Left ventricle myocardium superior (tissue), 1 donor: ENCODE data around the gene P2RX4. TPM values are rescaled to one million over a fixed set of nuclear protein-coding genes. Genes with fewer than 3 reads are reported as not detected.
"Not testable (repeated sequence)": the region's sequence is repeated elsewhere in the genome, so short reads cannot be mapped to it uniquely, and the experiment has no call there.

Experiments
- ATAC-seq: fragments of 200-7000 bp; cut with Tn5 transposase; one replicate; pipeline ENCODE4 v1.9.1; 2020; ENCODE audit warnings: mild to moderate bottlenecking, moderate library complexity
- DNase-seq: peaks from one replicate; pipeline ENCODE4 v3.0.0-alpha.2; 2020
- intact Hi-C: fragments of 100-400 bp; cut with micrococcal nuclease; formaldehyde crosslinking; loops from one replicate; pipeline ENCODE4 v1.11.0; 2022
- total RNA-seq: library from RNA; stranded (reverse); fragmentation: NEBNext Ultra II Directional; extraction: Animal tissue kit (Norgen Biotek cat#: 25700); gene quantifications from one replicate; pipeline ENCODE4 v1.2.1, GENCODE V29; 2021
- donor health status: DM: no; HTN: yes; CAD: no; lungs with severe emphysema.

The P2RX4 gene
- total RNA-seq, 1 donor from 2014 or later: 4.9 TPM

DNA sequence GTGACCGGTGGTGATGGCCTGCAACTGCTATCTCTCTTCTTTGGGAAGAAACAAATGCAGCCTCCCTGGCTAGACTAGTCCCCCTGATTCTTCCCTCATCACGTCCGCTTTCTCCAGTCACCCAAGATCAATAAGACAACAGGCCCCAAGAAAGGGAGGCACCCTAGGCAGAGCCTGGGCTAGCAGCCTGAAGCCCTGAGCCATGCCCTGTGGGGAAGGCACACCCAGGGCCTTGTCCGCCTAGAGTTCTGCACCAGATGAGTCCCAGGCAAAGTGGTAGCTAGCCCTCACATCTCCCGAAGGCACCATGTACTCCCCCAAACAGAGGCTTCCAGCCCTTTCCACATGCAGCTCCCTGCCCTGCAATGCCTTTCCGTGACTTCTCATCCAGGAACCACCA lies 51.5 kb downstream of the P2RX4 start:
- intact Hi-C loops: no loop called here
- no peak for DNase-seq
- no peak for ATAC-seq

GRCh38 chr12:121263206-121263935 lies 53.4 kb downstream of the P2RX4 start:
- intact Hi-C loops: no loop called here
- no peak for ATAC-seq
- no peak for DNase-seq

- DNase-seq (no peak), ATAC-seq (no peak)
- intact Hi-C loops: no loop called here
Observed at GRCh38 chr12:121264135-121264534, 54.2 kb downstream of the P2RX4 start.

GRCh38 chr12:121264951-121265515 lies 55.1 kb downstream of the P2RX4 start:
- intact Hi-C loops: no loop called here
- ATAC-seq: no peak
- no peak for DNase-seq

- DNase-seq (no peak), ATAC-seq (no peak)
- intact Hi-C loops: no loop called here
Observed at GRCh38 chr12:121267822-121268221, 57.9 kb downstream of the P2RX4 start.

GRCh38 chr12:121273364-121273896 lies 63.5 kb downstream of the P2RX4 start:
- no peak for ATAC-seq
- intact Hi-C loops: no loop called here
- no peak for DNase-seq

DNA sequence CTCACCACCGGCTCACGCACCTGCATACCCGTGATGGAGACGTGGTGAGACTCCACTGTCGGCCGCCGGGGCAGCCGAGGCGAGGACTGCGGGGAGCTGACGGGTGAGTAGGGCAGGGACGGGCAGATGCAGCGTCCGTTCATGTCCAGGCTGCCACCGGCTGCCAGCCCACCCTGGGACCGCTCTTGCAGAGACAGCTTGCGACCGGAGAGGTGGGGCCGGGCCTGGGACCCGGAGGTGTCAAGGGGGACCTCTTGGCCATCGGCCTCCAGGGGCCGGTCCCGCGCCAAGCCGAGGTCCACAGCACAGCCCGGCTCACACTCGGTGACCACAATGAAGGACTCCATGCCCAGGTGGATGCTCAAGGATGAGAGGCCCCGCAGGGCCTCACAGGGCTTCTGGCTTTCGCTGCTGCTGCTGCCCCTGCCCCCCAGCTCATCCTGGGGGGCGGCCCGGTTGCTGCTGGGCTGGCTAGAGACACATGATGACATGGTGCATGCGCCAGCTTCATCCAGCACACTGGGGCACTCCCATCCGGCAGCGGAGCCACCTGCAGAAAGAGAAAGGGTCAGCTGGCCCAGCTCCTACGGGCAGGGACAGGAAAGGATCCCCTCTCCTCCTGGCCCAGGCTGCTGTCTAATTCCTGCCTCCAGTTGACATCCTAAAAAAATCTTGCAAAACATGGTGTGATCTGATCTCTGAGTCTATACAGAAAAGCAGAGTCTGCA lies 64.3 kb downstream of the P2RX4 start:
- ATAC-seq: no peak
- intact Hi-C loops: no loop called here
- DNase-seq: no peak

- intact Hi-C loops: no loop called here
- DNase-seq: no peak
- ATAC-seq: no peak
Observed at GRCh38 chr12:121277374-121277759, 67.4 kb downstream of the P2RX4 start.

- ATAC-seq (peak; percentile 22), DNase-seq (no peak)
- intact Hi-C loops: no loop called here
Observed at GRCh38 chr12:121278169-121279070, 68.5 kb downstream of the P2RX4 start.

GRCh38 chr12:121279071-121279375 lies 69.1 kb downstream of the P2RX4 start:
- ATAC-seq (peak; percentile 48), DNase-seq (peak; percentile 66)
- intact Hi-C loops: no loop called here

GRCh38 chr12:121279507-121279915 lies 69.6 kb downstream of the P2RX4 start:
- intact Hi-C loops: no loop called here
- DNase-seq: peak; percentile 74
- peak; percentile 74 for ATAC-seq

DNA sequence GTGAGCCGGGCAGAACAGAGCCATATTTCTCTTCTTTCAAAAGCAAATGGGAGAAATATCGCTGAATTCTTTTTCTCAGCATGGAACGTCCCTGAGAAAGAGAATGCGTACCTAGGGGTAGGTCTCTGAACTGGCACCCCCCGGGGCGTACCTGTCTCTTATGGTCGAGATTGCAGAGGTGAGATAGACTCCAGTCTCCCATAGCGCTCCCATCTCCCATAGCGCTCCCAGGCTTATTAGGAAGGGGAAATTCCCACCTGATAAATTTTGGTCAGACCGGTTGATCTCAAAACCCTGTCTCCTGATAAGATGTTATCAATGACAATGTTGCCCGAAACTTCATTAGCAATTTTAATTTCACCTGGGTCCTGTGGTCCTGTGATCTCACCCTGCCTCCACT lies 70.6 kb downstream of the P2RX4 start:
- intact Hi-C loops, ATAC-seq, DNase-seq: not testable (repeated sequence)

GRCh38 chr12:121281116-121281515 lies 71.2 kb downstream of the P2RX4 start:
- intact Hi-C loops, ATAC-seq, DNase-seq: not testable (repeated sequence)

DNA sequence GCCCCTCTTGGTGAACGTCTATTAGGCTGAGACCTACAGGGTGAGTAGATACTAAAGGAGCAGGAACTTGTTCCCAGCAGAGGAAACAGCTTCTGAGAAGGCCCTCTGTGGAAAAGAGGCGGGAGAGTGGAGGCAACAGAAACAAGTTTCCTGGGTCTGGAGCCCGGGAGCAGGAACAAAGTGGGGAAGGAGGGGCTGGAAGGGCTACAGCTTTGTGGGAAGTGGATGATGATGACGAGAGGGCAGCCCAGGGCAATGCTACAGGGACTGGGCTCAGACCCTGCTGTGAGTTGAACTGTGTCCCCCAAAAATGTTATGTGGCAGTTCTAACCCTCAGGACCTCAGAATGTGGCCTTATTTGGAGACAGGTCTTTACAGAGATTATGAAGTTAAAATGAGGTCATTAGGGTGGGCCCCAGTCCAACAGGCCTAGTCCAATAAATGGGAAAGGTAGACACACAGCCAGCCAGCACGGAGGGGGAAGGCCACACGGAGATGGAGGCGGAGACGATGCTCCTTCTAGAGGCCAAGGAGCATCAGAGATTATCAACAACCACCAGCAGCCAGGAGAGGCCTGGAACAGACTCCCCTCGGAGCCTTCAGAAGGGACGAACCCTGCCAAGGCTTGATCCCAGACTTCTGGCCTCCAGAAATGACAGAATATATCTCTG lies 72.3 kb downstream of the P2RX4 start:
- intact Hi-C loops: no loop called here
- DNase-seq (peak; percentile 40), ATAC-seq (no peak)

- DNase-seq, intact Hi-C loops, ATAC-seq: not testable (repeated sequence)
Observed at GRCh38 chr12:121282910-121283309, 73.0 kb downstream of the P2RX4 start.

DNA sequence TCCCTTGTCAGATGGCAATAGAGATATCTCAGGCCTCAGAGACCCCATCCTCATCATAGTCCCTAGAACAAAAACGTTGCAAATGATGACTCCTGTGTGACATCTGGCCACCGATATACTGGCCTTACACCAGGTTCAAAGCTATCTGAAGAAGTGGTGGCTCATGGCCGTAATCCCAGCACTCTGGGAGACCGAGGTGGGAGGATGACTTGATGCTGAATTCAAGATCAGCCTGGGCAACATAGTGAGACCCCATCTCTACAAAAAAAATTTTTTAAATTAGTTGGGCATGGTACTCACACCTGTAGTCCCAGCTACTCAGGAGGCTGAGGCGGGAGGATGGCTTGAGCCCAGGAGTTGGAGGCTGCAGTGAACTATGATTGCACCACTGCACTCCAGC lies 73.5 kb downstream of the P2RX4 start:
- DNase-seq (no peak), ATAC-seq (no peak)
- intact Hi-C loops: no loop called here
